Forelimb muscle (tissue), 1 donor: ENCODE results near the gene ZFYVE19. TPM values are rescaled to one million over a fixed set of nuclear protein-coding genes. Genes with fewer than 3 reads are reported as not detected.

ENCODE experiments used
- DNase-seq: peaks from one replicate; pipeline ENCODE4 v3.0.0-alpha.2; 2013; ENCODE audit warnings: low read depth
- polyA plus RNA-seq: library from polyadenylated mRNA; unstranded; fragments of 120-200 nt; gene quantifications from one replicate; pipeline ENCODE4 v1.2.1, GENCODE V29; 2013; ENCODE audit not compliant: insufficient read length

The ZFYVE19 gene
- polyA plus RNA-seq, 1 donor = 16.1 TPM

- DNase-seq = no peak
Measured at GRCh38 chr15:40775740-40776536, 31.0 kb upstream of the ZFYVE19 start.

GRCh38 chr15:40776537-40777141 lies 30.2 kb upstream of the ZFYVE19 start:
- DNase-seq = no peak

GRCh38 chr15:40782609-40783227 lies 24.2 kb upstream of the ZFYVE19 start:
- DNase-seq = no peak

DNA sequence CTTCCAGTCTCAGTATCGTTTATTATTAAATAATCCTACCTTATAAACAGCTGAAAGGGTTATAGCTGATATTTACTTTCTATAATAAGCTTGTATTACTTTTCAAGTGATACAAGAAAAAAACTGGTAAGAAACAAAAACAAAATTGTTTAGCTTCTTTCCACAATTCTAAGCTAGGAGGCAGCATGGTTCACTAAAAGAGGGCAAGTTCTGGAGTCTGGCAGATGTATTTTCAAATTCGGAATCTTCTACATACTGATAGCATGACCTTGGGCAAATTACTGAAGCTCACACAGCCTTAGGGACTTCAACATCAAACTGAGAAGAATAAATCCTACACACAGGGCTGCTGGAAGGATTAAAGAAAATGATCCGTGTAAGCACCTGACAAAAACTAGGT lies 21.7 kb upstream of the ZFYVE19 start:
- DNase-seq = no peak

GRCh38 chr15:40785814-40786213 lies 21.1 kb upstream of the ZFYVE19 start:
- DNase-seq = no peak

- DNase-seq = no peak
Measured at GRCh38 chr15:40787344-40787841, 19.5 kb upstream of the ZFYVE19 start.

- no peak for DNase-seq
Measured at GRCh38 chr15:40787991-40788390, 18.9 kb upstream of the ZFYVE19 start.

- DNase-seq = no peak
Measured at GRCh38 chr15:40789119-40789518, 17.8 kb upstream of the ZFYVE19 start.

GRCh38 chr15:40789999-40790398 lies 16.9 kb upstream of the ZFYVE19 start:
- no peak for DNase-seq

DNA sequence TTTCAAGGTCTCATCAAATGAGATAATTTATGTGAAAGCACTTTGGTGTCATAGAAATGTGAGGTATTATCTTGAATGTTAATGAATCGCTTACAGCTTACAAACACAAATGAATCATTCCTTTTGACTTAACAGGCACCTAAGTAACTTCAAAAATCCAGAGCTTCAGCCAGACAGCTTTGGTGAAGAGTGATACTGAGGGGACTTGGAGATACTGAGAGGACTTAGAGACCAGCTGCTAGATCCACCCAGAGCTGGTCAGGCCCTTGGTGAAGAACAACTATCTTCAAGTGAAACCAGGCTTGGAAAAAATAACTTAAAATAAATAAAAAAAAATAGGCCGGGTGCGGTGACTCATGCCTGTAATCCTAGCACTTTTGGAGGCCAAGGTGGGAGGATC lies 16.2 kb upstream of the ZFYVE19 start:
- no peak for DNase-seq

- no peak for DNase-seq
Measured at GRCh38 chr15:40792394-40792793, 14.5 kb upstream of the ZFYVE19 start.

- DNase-seq = no peak
Measured at GRCh38 chr15:40793216-40793989, 13.5 kb upstream of the ZFYVE19 start.

GRCh38 chr15:40796041-40796440 lies 10.8 kb upstream of the ZFYVE19 start:
- DNase-seq = no peak

DNA sequence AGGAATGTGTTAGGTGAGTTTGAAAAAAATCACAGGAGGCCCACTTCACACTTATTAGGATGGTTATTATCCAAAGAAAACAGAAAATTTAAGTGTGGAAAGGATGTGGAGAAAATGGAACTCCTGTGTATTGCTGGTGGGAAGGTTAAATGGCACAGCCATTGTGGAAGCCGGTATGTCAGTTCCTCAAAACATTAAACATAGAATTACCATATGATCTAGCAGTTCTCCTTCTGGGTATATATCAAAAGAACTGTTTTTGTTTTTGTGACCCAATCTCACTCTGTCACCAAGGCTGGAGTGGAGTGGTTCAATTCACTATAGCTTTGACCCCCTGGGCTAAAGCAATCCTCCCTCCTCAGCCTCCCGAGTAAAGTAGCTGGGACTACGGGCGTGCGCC lies 10.4 kb upstream of the ZFYVE19 start:
- no peak for DNase-seq

- no peak for DNase-seq
Measured at GRCh38 chr15:40799523-40799922, 7.4 kb upstream of the ZFYVE19 start.

GRCh38 chr15:40803076-40803475 lies 3.8 kb upstream of the ZFYVE19 start:
- DNase-seq = no peak

- DNase-seq = no peak
Measured at GRCh38 chr15:40803688-40804087, 3.2 kb upstream of the ZFYVE19 start.

DNA sequence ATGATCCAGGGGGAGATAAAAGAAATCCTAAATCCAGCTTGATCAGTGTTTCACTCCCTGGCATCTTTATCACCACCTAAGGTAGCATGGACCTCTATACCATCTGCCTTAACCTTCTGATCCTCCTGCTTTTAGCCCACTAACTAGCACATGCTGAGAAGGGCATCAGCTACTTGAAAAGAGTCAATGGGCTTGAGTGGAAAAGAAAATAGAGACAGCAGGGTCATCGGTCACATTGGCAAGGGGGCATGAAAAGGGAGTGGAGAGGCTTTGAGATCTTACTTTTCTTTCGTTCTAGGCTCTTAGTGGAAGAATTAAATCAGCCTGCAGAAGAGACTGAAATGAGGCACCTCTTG lies 239 bp upstream of the ZFYVE19 start:
- DNase-seq = no peak

- DNase-seq = no peak
Measured at GRCh38 chr15:40807888-40808461, 1.1 kb downstream of the ZFYVE19 start.

DNA sequence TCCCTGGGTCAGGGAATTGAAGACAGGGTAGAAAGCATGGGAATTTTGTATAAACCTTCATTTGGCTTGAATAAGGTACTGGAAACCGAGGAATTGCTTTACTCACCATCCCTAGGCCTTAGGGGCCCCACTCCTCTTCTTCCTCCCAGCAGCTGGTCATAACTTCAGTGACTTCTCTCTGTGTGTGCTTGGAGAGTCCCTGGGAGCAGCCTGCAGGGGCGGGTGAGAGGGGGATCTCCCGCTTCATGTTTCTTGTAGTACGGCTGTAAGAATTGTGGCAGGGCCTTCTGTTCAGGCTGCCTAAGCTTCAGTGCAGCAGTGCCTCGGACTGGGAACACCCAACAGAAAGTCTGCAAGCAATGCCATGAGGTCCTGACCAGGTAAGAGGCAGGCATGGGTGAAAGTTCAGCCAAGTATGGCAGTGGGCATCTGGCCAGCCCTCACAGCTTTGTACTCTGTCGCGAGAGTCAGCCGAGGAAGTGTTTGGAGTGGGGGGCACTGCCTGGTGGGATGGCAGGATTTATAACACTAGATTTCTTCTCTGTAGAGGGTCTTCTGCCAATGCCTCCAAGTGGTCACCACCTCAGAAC lies 2.1 kb downstream of the ZFYVE19 start:
- DNase-seq = no peak

DNA sequence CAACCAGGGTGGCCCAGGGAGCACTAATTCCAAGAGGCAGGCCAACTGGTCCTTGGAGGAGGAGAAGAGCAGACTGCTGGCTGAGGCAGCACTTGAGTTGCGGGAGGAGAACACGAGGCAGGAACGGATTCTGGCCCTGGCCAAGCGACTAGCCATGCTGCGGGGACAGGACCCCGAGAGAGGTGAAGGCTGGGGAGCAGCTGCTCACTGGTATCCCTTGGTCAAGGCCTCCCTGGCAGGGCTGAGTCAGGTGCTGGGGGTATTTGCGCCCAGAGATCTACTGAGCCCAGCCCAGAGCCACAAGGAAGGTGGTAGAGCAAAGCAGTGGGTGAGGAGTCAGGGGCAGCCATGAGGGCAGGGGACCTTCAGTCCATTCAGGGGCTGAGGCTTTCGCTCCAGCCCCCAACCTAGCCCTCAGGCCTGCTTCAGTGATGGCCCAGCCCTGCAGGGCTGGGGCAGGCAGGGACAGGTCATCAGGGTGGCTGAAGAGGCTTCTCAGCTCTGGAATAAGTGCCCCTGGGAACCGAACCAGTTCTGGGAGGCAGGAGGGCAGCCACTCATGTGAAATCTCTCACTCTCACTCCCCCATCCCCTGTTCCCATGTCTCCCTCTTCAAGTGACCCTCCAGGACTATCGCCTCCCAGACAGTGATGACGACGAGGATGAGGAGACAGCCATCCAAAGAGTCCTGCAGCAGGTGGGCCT lies 6.0 kb downstream of the ZFYVE19 start:
- no peak for DNase-seq
